SU-DHL-6 (cell line): ENCODE measurements around the gene CHMP1A.

ENCODE experiments used
- H2AFZ ChIP-seq: fragments of 200-600 bp; sonication (generic); 2 replicates; pipeline ENCODE4 v1.6.1; 2014; ENCODE audit warnings: low read depth, mild to moderate bottlenecking, moderate library complexity, mixed read lengths, antibody characterized with exemption, low read length; ENCODE audit not compliant: severe bottlenecking
- H3F3A ChIP-seq: fragments of 200-600 bp; shearing (Covaris generic); 2 replicates; pipeline ENCODE4 v1.6.0; 2016; ENCODE audit warnings: antibody characterized with exemption, mild to moderate bottlenecking; ENCODE audit not compliant: insufficient read depth
- H3K27ac ChIP-seq: fragments of 200-600 bp; sonication (generic); 2 replicates; pipeline ENCODE4 v1.5.1; 2016; ENCODE audit warnings: low read depth, mild to moderate bottlenecking, low read length, moderate library complexity, mixed read lengths
- H3K27me3 ChIP-seq: fragments of 200-600 bp; sonication (generic), shearing (Covaris generic); 2 replicates; pipeline ENCODE4 v1.6.0; 2014; ENCODE audit warnings: mild to moderate bottlenecking, low read length
- H3K36me3 ChIP-seq: fragments of 200-600 bp; sonication (generic); 2 replicates; pipeline ENCODE4 v1.6.1; 2014; ENCODE audit warnings: mild to moderate bottlenecking, low read length, mixed read lengths
- H3K4me2 ChIP-seq: fragments of 300-600, 200-600 bp; shearing (Covaris generic), sonication (generic); 2 replicates; pipeline ENCODE4 v1.6.0; 2014; ENCODE audit warnings: low read length, low read depth, mild to moderate bottlenecking; ENCODE audit not compliant: poor library complexity, severe bottlenecking
- H3K4me3 ChIP-seq: fragments of 200-600 bp; sonication (generic); 2 replicates; pipeline ENCODE4 v1.5.1; 2014; ENCODE audit warnings: antibody characterized with exemption, low read length, mild to moderate bottlenecking, mixed read lengths; ENCODE audit not compliant: insufficient read depth, poor library complexity, severe bottlenecking
- H3K79me2 ChIP-seq: fragments of 200-600 bp; sonication (generic); 2 replicates; pipeline ENCODE4 v1.6.1; 2014; ENCODE audit warnings: mild to moderate bottlenecking, low read length, moderate library complexity; ENCODE audit not compliant: insufficient read depth
- H3K9ac ChIP-seq: fragments of 200-600 bp; sonication (generic); 2 replicates; pipeline ENCODE4 v1.7.0; 2014; ENCODE audit warnings: mild to moderate bottlenecking, low read length
- H3K9me2 ChIP-seq: fragments of 200-600 bp; sonication (generic); replicated peaks from 2 replicates; pipeline ENCODE4 v1.6.1; 2014; ENCODE audit warnings: low read length; ENCODE audit not compliant: insufficient read depth
- H3K9me3 ChIP-seq: fragments of 200-600 bp; sonication (generic); 2 replicates; pipeline ENCODE4 v1.6.1; 2014; ENCODE audit warnings: low read length, mixed read lengths; ENCODE audit not compliant: insufficient read depth
- H4K20me1 ChIP-seq: fragments of 200-600 bp; sonication (generic); 2 replicates; pipeline ENCODE4 v1.6.1; 2014; ENCODE audit warnings: low read depth, mild to moderate bottlenecking, antibody characterized with exemption, low read length, moderate library complexity, mixed read lengths
- EZH2phosphoT487 ChIP-seq: fragments of 200-600 bp; sonication (generic), shearing (Covaris generic); conservative IDR thresholded peaks from 2 replicates; pipeline ENCODE4 v1.6.1; 2018; ENCODE audit warnings: mild to moderate bottlenecking, antibody characterized with exemption, low read length, moderate library complexity, mixed read lengths
- TF ChIP-seq, protein P1 (sequence below): fragments of 200-600 bp; sonication (generic); IDR thresholded peaks from one replicate; pipeline ENCODE4 v1.5.1; 2017; ENCODE audit warnings: antibody characterized with exemption, mild to moderate bottlenecking, low read length, moderate library complexity; ENCODE audit not compliant: insufficient read depth, poor library complexity, severe bottlenecking

The CHMP1A gene

GRCh38 chr16:89697161-89697615 is 39.7 kb upstream of the CHMP1A start:
- Histone ChIP-seq H4K20me1 (no peaks in the 10 kb centered on the region; the same call in 1 of the 2 replicates), H3K27ac (no peak overlapping the region), H3K4me2 (no peak overlapping the region), H3K79me2 (no peaks in the 10 kb centered on the region), H3K9ac (no peak overlapping the region), H3K27me3 (no peaks in the 10 kb centered on the region), H3F3A (no peaks in the 10 kb centered on the region), H3K36me3 (no peaks in the 10 kb centered on the region), H3K4me3 (no peak overlapping the region), H3K9me2 (no peaks in the 10 kb centered on the region), H2AFZ (no peak overlapping the region), H3K9me3 (no peaks in the 10 kb centered on the region)
- TF ChIP-seq EZH2phosphoT487: no peak
- TF ChIP-seq, protein P1, sequence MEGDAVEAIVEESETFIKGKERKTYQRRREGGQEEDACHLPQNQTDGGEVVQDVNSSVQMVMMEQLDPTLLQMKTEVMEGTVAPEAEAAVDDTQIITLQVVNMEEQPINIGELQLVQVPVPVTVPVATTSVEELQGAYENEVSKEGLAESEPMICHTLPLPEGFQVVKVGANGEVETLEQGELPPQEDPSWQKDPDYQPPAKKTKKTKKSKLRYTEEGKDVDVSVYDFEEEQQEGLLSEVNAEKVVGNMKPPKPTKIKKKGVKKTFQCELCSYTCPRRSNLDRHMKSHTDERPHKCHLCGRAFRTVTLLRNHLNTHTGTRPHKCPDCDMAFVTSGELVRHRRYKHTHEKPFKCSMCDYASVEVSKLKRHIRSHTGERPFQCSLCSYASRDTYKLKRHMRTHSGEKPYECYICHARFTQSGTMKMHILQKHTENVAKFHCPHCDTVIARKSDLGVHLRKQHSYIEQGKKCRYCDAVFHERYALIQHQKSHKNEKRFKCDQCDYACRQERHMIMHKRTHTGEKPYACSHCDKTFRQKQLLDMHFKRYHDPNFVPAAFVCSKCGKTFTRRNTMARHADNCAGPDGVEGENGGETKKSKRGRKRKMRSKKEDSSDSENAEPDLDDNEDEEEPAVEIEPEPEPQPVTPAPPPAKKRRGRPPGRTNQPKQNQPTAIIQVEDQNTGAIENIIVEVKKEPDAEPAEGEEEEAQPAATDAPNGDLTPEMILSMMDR: no peak

- H3F3A ChIP-seq: no peaks in the 10 kb centered on the region
- H3K27me3 ChIP-seq: no peaks in the 10 kb centered on the region
- TF ChIP-seq EZH2phosphoT487: no peak
- TF ChIP-seq, protein P1: no peak
- H3K4me3 ChIP-seq: no peak overlapping the region
- no peaks in the 10 kb centered on the region for H3K9me2 ChIP-seq
- no peaks in the 10 kb centered on the region for H3K36me3 ChIP-seq
- no peaks in the 10 kb centered on the region for H3K9me3 ChIP-seq
- no peaks in the 10 kb centered on the region for H3K79me2 ChIP-seq
- no peak overlapping the region for H3K4me2 ChIP-seq
- H2AFZ ChIP-seq: no peak overlapping the region
- H3K27ac ChIP-seq: no peak overlapping the region; the same call in 1 of the 2 replicates
- H3K9ac ChIP-seq: no peak overlapping the region
- no peaks in the 10 kb centered on the region; the same call in 1 of the 2 replicates for H4K20me1 ChIP-seq
These were observed 39.2 kb upstream of the CHMP1A start for GRCh38 chr16:89696670-89697128.

DNA sequence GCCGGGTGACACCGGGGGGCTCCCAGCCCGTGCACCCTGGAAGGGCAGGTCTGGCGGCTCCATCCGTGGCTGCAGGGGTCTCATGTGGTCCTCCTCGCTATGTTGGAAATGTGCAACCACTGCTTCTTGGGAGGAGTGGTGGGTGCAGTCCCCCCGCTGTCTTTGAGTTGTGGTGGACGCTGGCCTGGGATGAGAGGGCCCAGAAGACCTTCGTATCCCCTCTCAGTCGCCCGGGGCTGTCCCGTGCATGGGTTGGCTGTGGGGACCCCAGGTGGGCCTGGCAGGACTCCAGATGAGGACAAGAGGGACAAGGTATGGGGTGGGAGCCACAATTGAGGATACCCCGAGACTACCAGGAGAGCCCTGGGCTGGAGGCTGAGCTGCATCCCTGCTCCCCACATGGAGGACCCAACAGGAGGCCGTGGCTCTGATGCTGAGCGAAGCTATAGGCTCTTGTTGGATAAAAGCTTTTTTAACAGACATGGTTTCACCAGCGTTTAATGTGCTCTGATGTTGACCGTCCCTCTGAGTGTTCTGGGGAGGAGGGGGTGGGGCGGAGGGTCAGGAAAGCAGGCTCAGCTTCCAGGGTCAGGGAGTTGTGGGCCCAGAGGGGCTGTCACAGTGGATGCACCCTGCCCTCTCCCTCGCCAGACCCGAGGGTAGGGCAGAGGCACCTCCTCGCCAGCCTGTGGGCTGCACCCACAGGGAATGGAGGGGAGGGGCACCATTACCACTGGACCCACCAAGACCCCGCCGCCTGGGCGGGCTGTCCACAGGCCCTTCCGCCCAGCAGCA is 38.6 kb upstream of the CHMP1A start:
- H4K20me1 ChIP-seq: no peaks in the 10 kb centered on the region; the same call in 1 of the 2 replicates
- no peaks in the 10 kb centered on the region for H3K79me2 ChIP-seq
- no peak for TF ChIP-seq EZH2phosphoT487
- no peak overlapping the region; the same call in 1 of the 2 replicates for H3K27ac ChIP-seq
- H3K36me3 ChIP-seq: no peaks in the 10 kb centered on the region
- H3K27me3 ChIP-seq: no peaks in the 10 kb centered on the region
- H3K9me2 ChIP-seq: no peaks in the 10 kb centered on the region
- H3K9ac ChIP-seq: no peak overlapping the region
- H3K4me2 ChIP-seq: no peak overlapping the region
- H3F3A ChIP-seq: no peaks in the 10 kb centered on the region
- no peak overlapping the region for H3K4me3 ChIP-seq
- H2AFZ ChIP-seq: no peak overlapping the region
- no peaks in the 10 kb centered on the region for H3K9me3 ChIP-seq
